Ovary (tissue), 9 donors: Measurements from ENCODE around the gene C7orf33. TPM values are rescaled to one million over a fixed set of nuclear protein-coding genes. Genes with fewer than 3 reads are reported as not detected.
"Not testable (repeated sequence)": the region's sequence is repeated elsewhere in the genome, so short reads cannot be mapped to it uniquely, and the experiment has no call there.

Source experiments
- DNase-seq, 5 donors: peaks; one replicate each; pipeline ENCODE4 v3.0.0-alpha.2; 2019 to 2020
- H3K27ac ChIP-seq, 2 donors: fragments of 200-600 bp; one replicate each; pipeline versions ENCODE4 v1.5.1 to v1.8.0; 2019 to 2022
- H3K27me3 ChIP-seq: fragments of 200-600 bp; one replicate; pipeline ENCODE4 v1.8.0; 2022
- H3K36me3 ChIP-seq: fragments of 200-600 bp; sonication (generic); one replicate; pipeline ENCODE4 v1.5.1; 2019
- H3K4me1 ChIP-seq: one replicate; pipeline ENCODE4 v1.8.1; 2013; ENCODE audit warnings: mild to moderate bottlenecking, moderate library complexity; ENCODE audit not compliant: insufficient read depth
- H3K4me3 ChIP-seq: fragments of 200-600 bp; sonication (generic); one replicate; pipeline ENCODE4 v1.5.1; 2017
- H3K9me3 ChIP-seq, 2 donors: fragments of 200-600 bp in 1 of 2; sonication (generic) in 1 of 2; one replicate each; pipeline versions ENCODE4 v1.5.1 to v1.8.1; 2013 to 2019; ENCODE audit warnings: mild to moderate bottlenecking in 1 of 2, moderate library complexity in 1 of 2
- EP300 ChIP-seq: sonication (generic); formaldehyde crosslinking; IDR thresholded peaks from one replicate; pipeline ENCODE4 v1.6.1; 2017; ENCODE audit warnings: antibody characterized with exemption
- POLR2A ChIP-seq: fragments of 450-650 bp; IDR thresholded peaks from one replicate; pipeline ENCODE4 v1.6.1; 2017; ENCODE audit warnings: antibody characterized with exemption, mild to moderate bottlenecking, moderate library complexity
- WGBS, 3 donors: extraction: QIAGEN DNeasy Blood & Tissue Kit in 1 of 3; methylation state at CpG; one replicate each; pipeline versions ENCODE4 v1.1.5 to v1.1.7; 2013 to 2017; 5-methylcytosine and 5-hydroxymethylcytosine counted together
- intact Hi-C, 4 donors: fragments of 100-400 bp; cut with DNase I; formaldehyde crosslinking; loops; one replicate each; pipeline versions ENCODE4 v1.11.0 to v1.15.1; 2022 to 2023
- polyA plus RNA-seq, 2 donors: library from polyadenylated mRNA; stranded (reverse); fragments of 200-250 nt in 1 of 2; fragments of 350-450 nt in 1 of 2; fragmentation: Illumina TruSeq in 1 of 2; extraction: RNeasy Lipid Tissue Mini Kit (QIAGEN cat#74804) in 1 of 2; gene quantifications; one replicate each; pipeline ENCODE4 v1.2.3, GENCODE V29; 2013 to 2014
- total RNA-seq, 7 donors: library from RNA; depleted of rRNA in 2 of 7; stranded (reverse); fragments of >200 nt in 2 of 7; fragmentation: NEBNext Ultra II Directional in 3 of 7; extraction: Animal tissue kit (Norgen Biotek cat#: 25700) in 3 of 7; gene quantifications; one replicate each; pipeline versions ENCODE4 v1.1.0 to v1.2.4, GENCODE V29; 2016 to 2023
- TF ChIP-seq, protein P1 (sequence below), 3 donors: fragments of 450-650 bp in 2 of 3; fragments of 200-600 bp in 1 of 3; IDR thresholded peaks; one replicate each; pipeline versions ENCODE4 v1.5.1 to v1.8.0; 2016 to 2022; ENCODE audit warnings: antibody characterized with exemption in 3 of 3, mild to moderate bottlenecking in 1 of 3
- donor health status: DM: no; HTN: no; CAD: no; lungs with moderate emphysema.
- donor health status: DM: no; HTN: no; CAD: no.
- donor health status: Bipolar disorder and iron deficiency.
- donor health status: DM: yes; HTN: yes; CAD: no.
- donor health status: DM: no; HTN: no; CAD: no.
- donor health status: DM: yes; HTN: yes; CAD: no.

The C7orf33 gene
- total and polyA plus RNA-seq, 9 donors = not detected

DNA sequence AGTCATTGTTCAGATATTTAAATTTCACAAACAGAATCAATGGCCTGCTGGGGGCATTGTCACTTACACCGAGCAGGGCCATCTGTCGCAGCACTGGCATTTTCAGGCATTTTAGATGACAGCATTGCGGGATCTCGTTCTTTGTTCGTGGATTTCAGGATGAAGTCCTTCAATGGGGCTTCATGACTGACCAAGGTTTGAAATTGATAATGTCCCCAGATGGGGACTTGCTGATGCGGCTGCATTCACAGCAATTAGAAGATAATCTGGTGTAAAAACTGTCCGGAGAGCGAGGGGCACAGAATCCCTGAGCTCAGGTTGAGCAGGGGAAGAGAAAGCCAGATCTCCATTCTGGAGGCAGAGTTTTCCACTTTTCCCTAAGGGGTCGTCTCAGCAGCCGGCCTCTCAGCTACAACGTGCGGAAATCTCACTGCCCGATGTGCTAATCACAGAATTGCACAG, 1.9 kb upstream of the C7orf33 start:
- intact Hi-C loops = no loop called here
- Histone ChIP-seq H3K9me3 (no peaks in the 10 kb centered on the region), H3K36me3 (no peaks in the 10 kb centered on the region), H3K27ac (no peak overlapping the region), H3K27me3 (no peaks in the 10 kb centered on the region), H3K4me3 (no peak overlapping the region), H3K4me1 (no peaks in the 10 kb centered on the region)
- WGBS, 3 donors = 83 to 85% (median 84%) methylated on average over 13 of the region's 13 CpGs
- TF ChIP-seq, protein P1, sequence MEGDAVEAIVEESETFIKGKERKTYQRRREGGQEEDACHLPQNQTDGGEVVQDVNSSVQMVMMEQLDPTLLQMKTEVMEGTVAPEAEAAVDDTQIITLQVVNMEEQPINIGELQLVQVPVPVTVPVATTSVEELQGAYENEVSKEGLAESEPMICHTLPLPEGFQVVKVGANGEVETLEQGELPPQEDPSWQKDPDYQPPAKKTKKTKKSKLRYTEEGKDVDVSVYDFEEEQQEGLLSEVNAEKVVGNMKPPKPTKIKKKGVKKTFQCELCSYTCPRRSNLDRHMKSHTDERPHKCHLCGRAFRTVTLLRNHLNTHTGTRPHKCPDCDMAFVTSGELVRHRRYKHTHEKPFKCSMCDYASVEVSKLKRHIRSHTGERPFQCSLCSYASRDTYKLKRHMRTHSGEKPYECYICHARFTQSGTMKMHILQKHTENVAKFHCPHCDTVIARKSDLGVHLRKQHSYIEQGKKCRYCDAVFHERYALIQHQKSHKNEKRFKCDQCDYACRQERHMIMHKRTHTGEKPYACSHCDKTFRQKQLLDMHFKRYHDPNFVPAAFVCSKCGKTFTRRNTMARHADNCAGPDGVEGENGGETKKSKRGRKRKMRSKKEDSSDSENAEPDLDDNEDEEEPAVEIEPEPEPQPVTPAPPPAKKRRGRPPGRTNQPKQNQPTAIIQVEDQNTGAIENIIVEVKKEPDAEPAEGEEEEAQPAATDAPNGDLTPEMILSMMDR (IDR thresholded peaks at IDR 0.05) = no peak
- TF ChIP-seq POLR2A (no peak), EP300 (no peak)
- DNase-seq = no peak

DNA sequence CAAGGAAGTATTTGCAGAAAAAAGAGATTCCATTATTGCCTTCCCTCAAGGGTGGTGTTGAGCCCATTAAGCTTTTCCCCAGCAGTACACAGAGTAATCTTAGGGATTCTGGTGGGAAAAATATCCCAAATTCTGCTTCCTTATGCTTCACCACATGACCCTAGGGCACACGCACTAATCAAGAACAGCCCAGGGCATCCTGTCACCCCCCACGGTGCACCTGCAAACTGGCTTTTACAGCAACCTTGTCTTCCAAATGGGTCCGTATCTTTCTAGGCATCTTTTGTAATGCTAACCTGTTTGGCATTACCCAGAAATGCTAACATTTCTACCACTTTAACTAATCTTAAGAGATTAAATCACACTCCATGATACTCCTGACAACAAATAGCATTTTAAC, 926 bp upstream of the C7orf33 start:
- TF ChIP-seq POLR2A (no peak), EP300 (no peak)
- TF ChIP-seq, protein P1 (IDR thresholded peaks at IDR 0.05) = no peak
- Histone ChIP-seq H3K4me1 (no peaks in the 10 kb centered on the region), H3K4me3 (no peak overlapping the region), H3K9me3 (no peaks in the 10 kb centered on the region), H3K27me3 (no peaks in the 10 kb centered on the region), H3K36me3 (no peaks in the 10 kb centered on the region), H3K27ac (no peak overlapping the region)
- intact Hi-C loops = no loop called here
- DNase-seq = no peak
- WGBS, 3 donors = 70 to 75% (median 71%) methylated on average over 3 of the region's 3 CpGs

DNA sequence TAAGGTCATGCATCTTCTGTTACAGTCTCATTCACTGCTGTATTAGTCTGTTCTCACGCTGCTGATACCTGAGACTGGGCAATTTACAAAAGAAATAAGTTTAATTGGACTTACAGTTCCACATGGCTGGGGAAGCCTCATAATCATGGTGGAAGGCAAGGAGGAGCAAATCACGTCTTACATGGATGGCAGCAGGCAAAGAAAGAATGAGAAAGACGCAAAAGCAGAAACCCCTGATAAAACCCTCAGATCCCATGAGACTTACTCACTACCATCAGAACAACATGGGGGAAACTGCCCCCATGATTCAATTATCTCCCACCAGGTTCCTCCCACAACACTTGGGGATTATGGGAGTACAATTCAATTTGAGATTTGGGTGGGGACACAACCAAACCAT, 5.8 kb downstream of the C7orf33 start:
- H3K4me1 ChIP-seq, intact Hi-C loops: not testable (repeated sequence)
- 91 to 97% (median 92%) methylated on average over 3 of the region's 3 CpGs for WGBS, 3 donors

DNA sequence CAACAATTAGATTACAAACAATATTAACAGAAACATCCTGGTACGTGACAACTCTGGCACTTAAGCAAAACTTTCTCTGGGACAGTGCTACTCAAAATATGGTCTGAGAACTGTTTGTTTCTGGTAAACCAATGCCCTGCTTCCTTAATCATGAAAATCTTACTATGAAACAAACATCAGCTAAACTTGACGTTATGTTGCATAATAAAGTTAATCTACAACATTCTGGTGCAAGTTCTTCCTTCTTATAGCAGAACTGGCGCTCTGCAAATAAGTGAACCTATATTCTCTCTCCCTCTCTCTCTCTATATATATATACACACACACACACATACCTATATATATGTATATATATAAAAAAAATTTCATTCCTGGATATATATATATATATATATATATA, 7.8 kb downstream of the C7orf33 start:
- Histone ChIP-seq H3K27me3 (no peaks in the 10 kb centered on the region), H3K9me3 (no peaks in the 10 kb centered on the region), H3K27ac (no peak overlapping the region), H3K36me3 (no peaks in the 10 kb centered on the region), H3K4me1 (no peaks in the 10 kb centered on the region), H3K4me3 (no peak overlapping the region)
- no peak for DNase-seq
- TF ChIP-seq POLR2A = no peak
- no peak for TF ChIP-seq EP300
- TF ChIP-seq, protein P1 (IDR thresholded peaks at IDR 0.05) = no peak
- intact Hi-C loops = no loop called here
- WGBS, 3 donors = 61 to 83% (median 72%) methylated on average over 3 of the region's 3 CpGs

More for the DNA sequence above, 5.8 kb downstream of the C7orf33 start:
- H3K9me3 ChIP-seq, H3K4me3 ChIP-seq, H3K27ac ChIP-seq, H3K36me3 ChIP-seq, DNase-seq, H3K27me3 ChIP-seq: not testable (repeated sequence)

DNA sequence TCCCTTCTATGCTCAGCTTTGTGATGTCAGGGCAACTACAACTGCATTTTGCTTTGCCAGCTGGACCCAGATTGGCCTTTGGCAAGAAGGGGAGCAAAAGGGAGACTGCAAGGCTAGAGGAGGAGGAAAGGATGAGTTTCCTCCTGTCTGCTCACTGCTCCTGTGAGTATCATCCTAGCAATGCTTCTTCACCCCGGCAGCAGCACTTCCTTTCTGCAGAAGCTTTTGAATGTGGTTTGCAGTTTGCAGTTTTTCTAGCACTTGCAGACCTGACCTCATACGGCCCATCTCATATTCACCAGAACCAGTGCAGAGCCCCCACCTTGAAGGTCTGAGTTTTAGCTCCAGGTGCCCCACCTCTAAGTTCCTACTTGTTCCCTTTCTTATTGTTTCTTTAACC, 14.8 kb downstream of the C7orf33 start:
- H3K4me1 ChIP-seq = no peaks in the 10 kb centered on the region
- H3K27ac ChIP-seq = no peak overlapping the region
- intact Hi-C loops = no loop called here
- H3K36me3 ChIP-seq = no peaks in the 10 kb centered on the region
- WGBS, 3 donors = 83 to 92% (median 92%) methylated on average over 2 of the region's 2 CpGs
- TF ChIP-seq, protein P1 (IDR thresholded peaks at IDR 0.05) = no peak
- TF ChIP-seq POLR2A (no peak), EP300 (no peak)
- H3K27me3 ChIP-seq = no peaks in the 10 kb centered on the region
- no peak for DNase-seq
- H3K4me3 ChIP-seq = no peak overlapping the region
- H3K9me3 ChIP-seq = peaks cover 0 to 3% of the 10 kb centered on the region in 2 donors
